K562 (cell line): ENCODE results near the gene WTIP. TPM values are rescaled to one million over a fixed set of nuclear protein-coding genes. Genes with fewer than 3 reads are reported as not detected.

Source experiments
- ATAC-seq: fragments of 200-7000 bp; cut with Tn5 transposase; 3 replicates; pipeline ENCODE4 v1.9.1; 2020; ENCODE audit warnings: moderate library complexity
- BruUV-seq: library from RNA; stranded (reverse); fragments of 400-500 nt; replicated peaks from 2 replicates; lab custom pipeline; 2021; lab: Mats Ljungman, UMichigan
- CTCF ChIA-PET: fragments of 300-600 bp; formaldehyde crosslinking; extraction: SDS; loops from one replicate; lab custom pipeline; 2021; ENCODE audit warnings: low intra/inter-chr PET ratio; lab: Yijun Ruan, JAX
- POLR2A ChIA-PET: fragments of 300-600, 350-650 bp; sonication (Branson Sonifier 250); formaldehyde crosslinking; extraction: SDS; loops from one replicate; lab custom pipeline; 2021; ENCODE audit warnings: antibody characterized with exemption, inconsistent platforms; lab: Yijun Ruan, JAX
- DNase-seq, 4 experiments: peaks; one replicate each; pipeline versions ENCODE4 v3.0.0 to v3.0.0-alpha.2; 2011 to 2018; ENCODE audit warnings: low spot score in 3 of 4, mixed read lengths in 3 of 4; ENCODE audit errors: extremely low read depth in 1 of 4
- FAIRE-seq: peaks from 2 replicates; lab custom pipeline; 2011; peaks lifted over from hg19 to GRCh38; lab: Jason Lieb, UNC
- H2AFZ ChIP-seq: 2 replicates; pipeline ENCODE4 v1.6.0; 2011; ENCODE audit warnings: low read depth, low read length, control low read depth, inconsistent platforms
- H3K27ac ChIP-seq: fragments of 200-600 bp; 3 replicates; pipeline ENCODE4 v1.8.0; 2011; ENCODE audit warnings: low read depth, mild to moderate bottlenecking, control low read depth, inconsistent platforms, low read length, moderate library complexity, mixed read lengths; ENCODE audit errors: extremely low read depth
- H3K27me3 ChIP-seq, 2 experiments: fragments of 300-600 bp in 1 of 2; 2 replicates in 1 of 2; 3 replicates in 1 of 2; pipeline versions ENCODE4 v1.6.0 to v1.8.0; 2011; ENCODE audit warnings: inconsistent platforms in 2 of 2, low read length in 2 of 2, mild to moderate bottlenecking in 1 of 2, mixed read lengths in 1 of 2, moderate library complexity in 1 of 2; ENCODE audit not compliant: control insufficient read depth in 2 of 2, insufficient read depth in 2 of 2
- H3K36me3 ChIP-seq: fragments of 300-600 bp; 3 replicates; pipeline ENCODE4 v1.8.0; 2011; ENCODE audit warnings: mild to moderate bottlenecking, low read length, inconsistent platforms; ENCODE audit not compliant: control insufficient read depth, insufficient read depth
- H3K4me1 ChIP-seq, 2 experiments: fragments of 200-600 bp in 1 of 2; replicated peaks in 1 of 2; 2 replicates in 1 of 2; 3 replicates in 1 of 2; pipeline versions ENCODE4 v1.5.1 to v1.8.0; 2011; ENCODE audit warnings: inconsistent platforms in 2 of 2, low read length in 2 of 2, mild to moderate bottlenecking in 1 of 2, mixed read lengths in 1 of 2, moderate library complexity in 1 of 2; ENCODE audit not compliant: control insufficient read depth in 2 of 2, insufficient read depth in 2 of 2
- H3K4me2 ChIP-seq: 2 replicates; pipeline ENCODE4 v1.6.1; 2011; ENCODE audit warnings: low read length, control low read depth, inconsistent platforms, mixed read lengths; ENCODE audit not compliant: insufficient read depth
- H3K4me3 ChIP-seq: fragments of 200-600 bp; sonication (generic), shearing (Covaris generic); 2 replicates; pipeline ENCODE4 v1.5.1; 2016; ENCODE audit warnings: control low read depth, inconsistent platforms
- H3K79me2 ChIP-seq: fragments of 200-600 bp; 3 replicates; pipeline ENCODE4 v1.8.0; 2011; ENCODE audit warnings: low read length, inconsistent platforms; ENCODE audit not compliant: control insufficient read depth, insufficient read depth
- H3K9ac ChIP-seq, 2 experiments: 2 replicates each; pipeline versions ENCODE4 v1.6.0 to v1.6.1; 2011; ENCODE audit warnings: low read depth in 2 of 2, low read length in 2 of 2, control low read depth in 1 of 2, inconsistent platforms in 1 of 2, mild to moderate bottlenecking in 1 of 2, mixed read lengths in 1 of 2; ENCODE audit not compliant: insufficient read depth in 1 of 2
- H3K9me1 ChIP-seq: one replicate; pipeline ENCODE4 v1.6.0; 2011; ENCODE audit warnings: inconsistent platforms, mild to moderate bottlenecking, low read length, moderate library complexity; ENCODE audit not compliant: control insufficient read depth, insufficient read depth
- H3K9me3 ChIP-seq: replicated peaks from 2 replicates; pipeline ENCODE4 v1.5.1; 2011; ENCODE audit warnings: low read depth, low read length, inconsistent platforms; ENCODE audit not compliant: control insufficient read depth, insufficient read depth
- H4K20me1 ChIP-seq: replicated peaks from 2 replicates; pipeline ENCODE4 v1.6.1; 2011; ENCODE audit warnings: low read length, inconsistent platforms, mixed read lengths; ENCODE audit not compliant: control insufficient read depth, insufficient read depth
- C11orf30 ChIP-seq: fragments of 450-650 bp; IDR thresholded peaks from 2 replicates; pipeline ENCODE4 v1.6.1; 2016; ENCODE audit warnings: low read depth, mild to moderate bottlenecking
- CAMTA2 ChIP-seq: fragments of 250-450 bp; sonication (Bioruptor Pico); conservative IDR thresholded peaks from 2 replicates; pipeline ENCODE4 v1.5.1; 2022
- CBX3 ChIP-seq, 2 experiments: IDR thresholded peaks; 1 replicate in 1 of 2; 2 replicates in 1 of 2; pipeline ENCODE4 v1.6.1; 2012; ENCODE audit warnings: inconsistent platforms in 2 of 2, low read length in 2 of 2, borderline replicate concordance in 1 of 2, control low read depth in 1 of 2
- DNMT1 ChIP-seq: fragments of 450-650 bp; IDR thresholded peaks from 2 replicates; pipeline ENCODE4 v1.6.1; 2016; ENCODE audit warnings: antibody characterized with exemption, mild to moderate bottlenecking
- E2F5 ChIP-seq: sonication (generic); formaldehyde crosslinking; IDR thresholded peaks from 2 replicates; pipeline ENCODE4 v1.8.0; 2022; ENCODE audit warnings: mild to moderate bottlenecking, missing genetic modification reagents
- GATAD2A ChIP-seq: fragments of 450-650 bp; IDR thresholded peaks from 2 replicates; pipeline ENCODE4 v1.6.1; 2017
- JUND ChIP-seq, 2 experiments: IDR thresholded peaks; 2 replicates in 1 of 2; 3 replicates in 1 of 2; pipeline ENCODE4 v1.6.1; 2011; ENCODE audit warnings: borderline replicate concordance in 2 of 2, low read depth in 2 of 2, low read length in 2 of 2, improper control_type of control experiment in 1 of 2, missing biosample characterization in 1 of 2, missing genetic modification characterization in 1 of 2, missing genetic modification reagents in 1 of 2
- MAFF ChIP-seq: IDR thresholded peaks from 2 replicates; pipeline ENCODE4 v1.6.1; 2012; ENCODE audit warnings: low read length, improper control_type of control experiment
- PHF20 ChIP-seq: fragments of 450-650 bp; IDR thresholded peaks from 2 replicates; pipeline ENCODE4 v1.6.1; 2018; ENCODE audit not compliant: partially characterized antibody
- RFX5 ChIP-seq: IDR thresholded peaks from 2 replicates; pipeline ENCODE4 v1.6.1; 2011; ENCODE audit warnings: low read depth, mild to moderate bottlenecking, improper control_type of control experiment, low read length
- SMARCA4 ChIP-seq: fragments of 450-650 bp; IDR thresholded peaks from 2 replicates; pipeline ENCODE4 v1.6.1; 2016
- STAG1 ChIP-seq: sonication (generic); formaldehyde crosslinking; IDR thresholded peaks from 2 replicates; pipeline ENCODE4 v1.5.0; 2020; ENCODE audit warnings: missing genetic modification reagents, borderline replicate concordance
- TBL1XR1 ChIP-seq, 2 experiments: IDR thresholded peaks; 2 replicates each; pipeline ENCODE4 v1.6.1; 2012; ENCODE audit warnings: improper control_type of control experiment in 2 of 2, low read length in 2 of 2, mild to moderate bottlenecking in 1 of 2
- ZFP91 ChIP-seq: sonication (generic); formaldehyde crosslinking; IDR thresholded peaks from 2 replicates; pipeline ENCODE4 v1.8.0; 2022; ENCODE audit warnings: mild to moderate bottlenecking, missing genetic modification reagents
- WGBS: fragments of 100-300 bp; shearing (Covaris generic); methylation state at CpG from one replicate; pipeline ENCODE4 v1.1.6; 2016; ENCODE audit warnings: low coverage, mixed read lengths; ENCODE audit not compliant: insufficient coverage; ENCODE audit errors: missing lambda C conversion rate; 5-methylcytosine and 5-hydroxymethylcytosine counted together
- in situ Hi-C: fragments of 300-500 bp; cut with MboI; formaldehyde crosslinking; loops from 4 replicates; pipeline ENCODE4 v1.15.0; 2018; ENCODE audit warnings: inconsistent platforms, mixed read lengths
- intact Hi-C: fragments of 100-400 bp; cut with micrococcal nuclease; formaldehyde crosslinking; loops from 2 replicates; pipeline ENCODE4 v1.14.2; 2022
- polyA plus RNA-seq, 8 experiments: library from polyadenylated mRNA; depleted of rRNA in 4 of 8; stranded (reverse) in 5 of 8; unstranded in 3 of 8; fragments of >200 nt; fragmentation: Nextera tagmentation in 2 of 8; fragmentation: Illumina TruSeq in 1 of 8; extraction: Ambion mirVana in 2 of 8; extraction: Trizol in 1 of 8; gene quantifications; 2 replicates each; pipeline versions ENCODE4 v1.2.1 to v1.2.3, GENCODE V29; 2011 to 2014; ENCODE audit warnings: inconsistent platforms in 1 of 8, missing spikeins in 1 of 8
- total RNA-seq, 7 experiments: library from RNA; depleted of rRNA in 6 of 7; stranded (reverse); fragments of >200 nt in 6 of 7; fragmentation: Illumina TruSeq in 2 of 7; extraction: Trizol in 2 of 7; gene quantifications; 2 replicates each; pipeline versions ENCODE4 v1.2.1 to v1.2.3, GENCODE V29; 2011 to 2021; ENCODE audit warnings: low replicate concordance in 1 of 7

WTIP gene
- total and polyA plus RNA-seq, 9 of the 15 experiments (the other 6 are each of a cell fraction or from before 2014, with no cell fraction given), result under 0.01 to 0.54 (median 0.27) TPM; not detected in 1

GRCh38 chr19:34559045-34559444, 77.5 kb downstream of the WTIP start:
- no peak for TF ChIP-seq RFX5
- no peak for TF ChIP-seq STAG1 (CRISPR knock-in tag)
- no peak for TF ChIP-seq CAMTA2 (CRISPR knock-in tag)
- TF ChIP-seq ZFP91, result no peak
- TF ChIP-seq TBL1XR1 (IDR thresholded peaks at IDR 0.05; ENCODE audit: low read length in 2 of 2), result no peak
- no peak for TF ChIP-seq MAFF
- no peak for TF ChIP-seq E2F5 (CRISPR knock-in tag)
- no peak for TF ChIP-seq SMARCA4
- no peak for TF ChIP-seq CBX3 (IDR thresholded peaks at IDR 0.05; ENCODE audit: borderline replicate concordance in 1 of 2, low read length in 2 of 2)
- no peak for TF ChIP-seq DNMT1
- TF ChIP-seq JUND (IDR thresholded peaks at IDR 0.05; ENCODE audit: borderline replicate concordance, low read depth, low read length), result no peak
- TF ChIP-seq JUND (tag; IDR thresholded peaks at IDR 0.05; ENCODE audit: borderline replicate concordance, low read depth, low read length), result no peak
- no peak for TF ChIP-seq GATAD2A
- no peak for TF ChIP-seq PHF20
- no peak for TF ChIP-seq C11orf30
- Histone ChIP-seq H3K36me3 (no peaks in the 10 kb centered on the region), H3K4me2 (no peak overlapping the region), H3K79me2 (no peaks in the 10 kb centered on the region), H3K4me3 (no peak overlapping the region), H3K9ac (no peak overlapping the region; a peak in 1 of 4 replicates), H3K27ac (no peak overlapping the region), H3K27me3 (peaks cover 4 to 21% of the 10 kb centered on the region in 2 experiments; a peak in 3 of 5 replicates), H3K9me1 (no peaks in the 10 kb centered on the region), H3K9me3 (no peaks in the 10 kb centered on the region), H3K4me1 (no peaks in the 10 kb centered on the region), H2AFZ (no peak overlapping the region), H4K20me1 (no peaks in the 10 kb centered on the region)
- intact Hi-C loops (no loop called here), in situ Hi-C loops (no loop called here)
- CTCF ChIA-PET, result no interaction called here
- WGBS, result 0% methylated on average over 4 of the region's 12 CpGs
- POLR2A ChIA-PET, result no interaction called here
- no peak for FAIRE-seq
- ATAC-seq, result no peak
- DNase-seq, result no peak
- no TSS peak for BruUV-seq
